GM12878 (cell line): Measurements from ENCODE around the gene SLC51A. TPM values are rescaled to one million over a fixed set of nuclear protein-coding genes. Genes with fewer than 3 reads are reported as not detected.

Experiments
- ATAC-seq: fragments of 200-7000 bp; cut with Tn5 transposase; 3 replicates; pipeline ENCODE4 v1.9.1; 2020; ENCODE audit warnings: mild to moderate bottlenecking, moderate library complexity
- BruUV-seq: library from RNA; stranded (reverse); fragments of 400-500 nt; replicated peaks from 2 replicates; lab custom pipeline; 2021; lab: Mats Ljungman, UMichigan
- CTCF ChIA-PET: fragments of 300-600 bp; sonication (Branson Sonifier 250); formaldehyde crosslinking; extraction: SDS; loops from one replicate; lab custom pipeline; 2021; ENCODE audit warnings: inconsistent platforms; lab: Yijun Ruan, JAX
- POLR2A ChIA-PET: fragments of 350-600 bp; formaldehyde crosslinking; extraction: SDS; loops from one replicate; lab custom pipeline; 2021; ENCODE audit warnings: inconsistent platforms; lab: Charles Lee
- RAD21 ChIA-PET: fragments of 300-600 bp; sonication (Branson Sonifier 250); formaldehyde crosslinking; loops from one replicate; lab custom pipeline; 2023; ENCODE audit warnings: antibody characterized with exemption; ENCODE audit not compliant: unreplicated experiment; lab: Charles Lee
- SMC1A ChIA-PET: fragments of 300-600 bp; sonication (Branson Sonifier 250); formaldehyde crosslinking; loops from one replicate; lab custom pipeline; 2023; ENCODE audit not compliant: unreplicated experiment, uncharacterized antibody; lab: Charles Lee
- DNase-seq: peaks from one replicate; pipeline ENCODE4 v3.0.0-alpha.2; 2011; ENCODE audit warnings: low read depth, low spot score
- FAIRE-seq: peaks from 3 replicates; lab custom pipeline; 2011; peaks lifted over from hg19 to GRCh38; lab: Jason Lieb, UNC
- H2AFZ ChIP-seq: 2 replicates; pipeline ENCODE4 v1.6.0; 2011; ENCODE audit warnings: low read depth, low read length, control low read depth; ENCODE audit not compliant: control insufficient read depth
- H3K27ac ChIP-seq: 2 replicates; pipeline ENCODE4 v1.5.1; 2011; ENCODE audit warnings: control low read depth; ENCODE audit not compliant: control insufficient read depth, insufficient read depth
- H3K27me3 ChIP-seq, 2 experiments: replicated peaks in 1 of 2; 2 replicates each; pipeline versions ENCODE4 v1.6.0 to v1.6.1; 2011; ENCODE audit warnings: low read length in 1 of 2; ENCODE audit not compliant: control insufficient read depth in 2 of 2, insufficient read depth in 2 of 2
- H3K36me3 ChIP-seq, 2 experiments: 2 replicates each; pipeline ENCODE4 v1.5.1; 2011; ENCODE audit warnings: low read length in 1 of 2; ENCODE audit not compliant: control insufficient read depth in 2 of 2, insufficient read depth in 2 of 2
- H3K4me1 ChIP-seq: 2 replicates; pipeline ENCODE4 v1.6.1; 2011; ENCODE audit warnings: mild to moderate bottlenecking, low read length, moderate library complexity, mixed read lengths; ENCODE audit not compliant: control insufficient read depth, insufficient read depth
- H3K4me2 ChIP-seq: 2 replicates; pipeline ENCODE4 v1.6.0; 2011; ENCODE audit warnings: control low read depth; ENCODE audit not compliant: control insufficient read depth, insufficient read depth
- H3K4me3 ChIP-seq: fragments of 200-600 bp; sonication (generic); 2 replicates; pipeline ENCODE4 v1.5.1; 2016
- H3K79me2 ChIP-seq: 2 replicates; pipeline ENCODE4 v1.6.0; 2011; ENCODE audit warnings: low read length; ENCODE audit not compliant: control insufficient read depth, insufficient read depth
- H3K9ac ChIP-seq: 2 replicates; pipeline ENCODE4 v1.8.0; 2011; ENCODE audit warnings: low read length, control low read depth, mixed read lengths; ENCODE audit not compliant: control insufficient read depth, insufficient read depth
- H3K9me3 ChIP-seq: replicated peaks from 3 replicates; pipeline ENCODE4 v1.5.1; 2011; ENCODE audit warnings: mild to moderate bottlenecking, low read length; ENCODE audit not compliant: control insufficient read depth, insufficient read depth
- H4K20me1 ChIP-seq: 2 replicates; pipeline ENCODE4 v1.6.0; 2011; ENCODE audit not compliant: control insufficient read depth, insufficient read depth
- BHLHE40 ChIP-seq, 2 experiments: fragments of 450-650 bp in 1 of 2; IDR thresholded peaks; 2 replicates each; pipeline ENCODE4 v1.6.1; 2011 to 2017; ENCODE audit warnings: low read depth in 2 of 2, borderline replicate concordance in 1 of 2, improper control_type of control experiment in 1 of 2, low read length in 1 of 2, mild to moderate bottlenecking in 1 of 2
- EZH2 ChIP-seq: IDR thresholded peaks from 2 replicates; pipeline ENCODE4 v1.6.1; 2012; ENCODE audit warnings: low read depth, mild to moderate bottlenecking, control low read depth, inconsistent platforms, low read length, borderline replicate concordance; ENCODE audit not compliant: control insufficient read depth
- FOXK2 ChIP-seq: fragments of 450-650 bp; IDR thresholded peaks from 2 replicates; pipeline ENCODE4 v1.6.1; 2017; ENCODE audit warnings: mild to moderate bottlenecking, moderate library complexity
- HDAC6 ChIP-seq: fragments of 200-600 bp; sonication (generic); IDR thresholded peaks from one replicate; pipeline ENCODE4 v1.8.0; 2017; ENCODE audit warnings: antibody characterized with exemption; ENCODE audit not compliant: unreplicated experiment
- JUNB ChIP-seq: IDR thresholded peaks from 2 replicates; pipeline ENCODE4 v1.6.1; 2016; ENCODE audit warnings: antibody characterized with exemption, mild to moderate bottlenecking
- MYB ChIP-seq: fragments of 150-350 bp; IDR thresholded peaks from 2 replicates; pipeline ENCODE4 v1.6.1; 2014; ENCODE audit warnings: mild to moderate bottlenecking, low read depth, low read length, borderline replicate concordance
- POU2F2 ChIP-seq: IDR thresholded peaks from 3 replicates; pipeline ENCODE4 v1.6.1; 2011; ENCODE audit warnings: low read depth, mild to moderate bottlenecking, low read length, borderline replicate concordance
- TBL1XR1 ChIP-seq: IDR thresholded peaks from 2 replicates; pipeline ENCODE4 v1.6.1; 2012; ENCODE audit warnings: low read depth, low read length, improper control_type of control experiment
- ZBED1 ChIP-seq: IDR thresholded peaks from 2 replicates; pipeline ENCODE4 v1.6.1; 2016; ENCODE audit warnings: borderline replicate concordance
- ZZZ3 ChIP-seq: IDR thresholded peaks from 2 replicates; pipeline ENCODE4 v1.6.1; 2011; ENCODE audit warnings: low read depth; ENCODE audit not compliant: control insufficient read depth, insufficient read length
- WGBS: methylation state at CpG from one replicate; pipeline ENCODE4 v1.1.6; 2016; ENCODE audit warnings: low lambda C conversion rate; ENCODE audit not compliant: insufficient replicate concordance, insufficient coverage; ENCODE audit errors: missing lambda C conversion rate; 5-methylcytosine and 5-hydroxymethylcytosine counted together
- in situ Hi-C: fragments of 300-500 bp; cut with MboI; formaldehyde crosslinking; loops from 9 replicates; pipeline ENCODE4 v1.14.3; 2018; ENCODE audit warnings: mixed read lengths
- intact Hi-C: fragments of 100-400 bp; cut with micrococcal nuclease; formaldehyde crosslinking; loops from one replicate; pipeline ENCODE4 v1.14.2; 2022; ENCODE audit not compliant: unreplicated experiment
- polyA plus RNA-seq, 11 experiments: library from polyadenylated mRNA; depleted of rRNA in 4 of 11; unstranded in 6 of 11; stranded (reverse) in 5 of 11; fragments of >200 nt; fragmentation: Nextera tagmentation in 4 of 11; fragmentation: Illumina TruSeq in 1 of 11; extraction: Ambion mirVana in 4 of 11; extraction: Trizol in 1 of 11; gene quantifications; 1 replicate in 1 of 11; 2 replicates in 10 of 11; pipeline versions ENCODE4 v1.2.1 to v1.2.3, GENCODE V29; 2011 to 2016; ENCODE audit warnings: inconsistent platforms in 2 of 11, missing spikeins in 2 of 11, low read depth in 1 of 11
- total RNA-seq, 4 experiments: library from RNA; depleted of rRNA in 3 of 4; stranded (reverse); fragments of >200 nt in 3 of 4; fragmentation: Illumina TruSeq in 1 of 4; extraction: Trizol in 1 of 4; gene quantifications; 2 replicates each; pipeline versions ENCODE4 v1.2.1 to v1.2.3, GENCODE V29; 2013 to 2021
- TF ChIP-seq, protein P1 (sequence below): fragments of 450-650 bp; IDR thresholded peaks from 2 replicates; pipeline ENCODE4 v1.6.1; 2017; ENCODE audit warnings: low read depth, mild to moderate bottlenecking, moderate library complexity
- TF ChIP-seq, protein P2 (sequence below): fragments of 450-650 bp; IDR thresholded peaks from 2 replicates; pipeline ENCODE4 v1.6.1; 2017; ENCODE audit warnings: mild to moderate bottlenecking, moderate library complexity
- TF ChIP-seq, protein P3 (sequence below): fragments of 450-650 bp; IDR thresholded peaks from 2 replicates; pipeline ENCODE4 v1.6.1; 2017; ENCODE audit warnings: antibody characterized with exemption, mild to moderate bottlenecking, moderate library complexity

SLC51A gene
- total and polyA plus RNA-seq, 10 of the 15 experiments (the other 5 are each of a cell fraction or from before 2014, with no cell fraction given): 0.99 to 3.9 (median 2.2) TPM; not detected in 6

DNA sequence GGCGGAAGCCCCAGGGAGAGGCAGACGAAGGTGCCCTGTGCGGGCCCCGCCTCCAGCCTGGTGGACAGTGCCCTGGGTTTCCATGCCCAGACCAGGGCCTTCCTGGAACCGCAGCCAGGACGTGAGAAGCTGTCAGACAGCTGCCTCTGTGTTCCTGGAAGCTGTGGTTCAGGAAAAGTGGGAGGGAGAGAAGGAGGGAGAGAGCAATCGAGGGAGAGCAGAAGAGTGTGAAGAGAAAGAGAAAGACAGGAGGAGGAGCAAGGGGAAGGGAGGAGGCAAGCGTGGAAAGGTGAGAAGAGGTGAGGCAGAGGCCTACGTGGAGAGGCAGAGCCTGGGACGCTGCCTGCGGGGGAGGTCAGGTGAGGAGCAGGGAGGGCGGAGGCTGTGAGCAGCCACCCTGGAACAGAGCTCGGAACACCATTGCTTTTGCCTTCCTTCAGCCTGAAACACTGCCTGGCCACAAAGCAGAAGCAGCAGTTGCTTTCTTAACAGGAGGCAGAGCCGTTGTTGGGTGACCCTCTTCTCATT, 23.7 kb upstream of the SLC51A start:
- Histone ChIP-seq H3K27me3 (no peaks in the 10 kb centered on the region), H3K36me3 (no peaks in the 10 kb centered on the region), H3K27ac (peak overlapping the region; percentile 83), H4K20me1 (no peaks in the 10 kb centered on the region), H3K4me3 (peak overlapping the region; percentile 53; the same call in 1 of the 2 replicates), H3K4me1 (peaks cover 50% of the 10 kb centered on the region), H2AFZ (peak overlapping the region; percentile 61), H3K4me2 (peak overlapping the region; percentile 67), H3K9me3 (no peaks in the 10 kb centered on the region), H3K79me2 (no peaks in the 10 kb centered on the region; the same call in 1 of the 2 replicates), H3K9ac (peak overlapping the region; percentile 66)
- ChIA-PET SMC1A (interaction anchor here (0.5 to 9.7 kb wide), 15 partner anchors 11 to 321 kb away, joined by 3 to 151 read pairs (median 5); no protein-coding TSS in a partner anchor), RAD21 (interaction anchor here (0.5 to 6.5 kb wide), 18 partner anchors 9 to 297 kb away, joined by 3 to 113 read pairs (median 6); no protein-coding TSS in a partner anchor), POLR2A (interaction anchor here (0.5 to 6.1 kb wide), 11 partner anchors 12 to 217 kb away, joined by 3 to 61 read pairs (median 5); no protein-coding TSS in a partner anchor), CTCF (interaction anchor here (0.8 to 6.6 kb wide), 8 partner anchors 12 to 171 kb away, joined by 3 to 121 read pairs (median 5); no protein-coding TSS in a partner anchor)
- in situ Hi-C loops: loop anchor here (5.0 kb wide), 1 partner anchor 115 kb away; no protein-coding TSS in a partner anchor
- ATAC-seq (peak; percentile 64), FAIRE-seq (peak; percentile 88), DNase-seq (no peak)
- 2% methylated on average over 14 of the region's 14 CpGs for WGBS
- BruUV-seq: no TSS peak
- intact Hi-C loops: loop anchor here (1.0 to 10.0 kb wide), 3 partner anchors 9 to 288 kb away; partner anchors contain the start of gene TNK2
- TF ChIP-seq FOXK2 (peak; percentile 19; the same call in 1 of the 2 replicates), TBL1XR1 (no peak), BHLHE40 (IDR thresholded peaks at IDR 0.05; ENCODE audit: borderline replicate concordance in 1 of 2, low read depth in 2 of 2, low read length in 1 of 2) (peak in 1 of 2 experiments; percentile 66; a peak in 2 of 4 replicates), MYB (no peak), HDAC6 (no peak), POU2F2 (no peak; the same call in 2 of the 3 replicates), JUNB (no peak), ZBED1 (no peak), ZZZ3 (no peak), EZH2 (no peak)
- TF ChIP-seq, protein P1, sequence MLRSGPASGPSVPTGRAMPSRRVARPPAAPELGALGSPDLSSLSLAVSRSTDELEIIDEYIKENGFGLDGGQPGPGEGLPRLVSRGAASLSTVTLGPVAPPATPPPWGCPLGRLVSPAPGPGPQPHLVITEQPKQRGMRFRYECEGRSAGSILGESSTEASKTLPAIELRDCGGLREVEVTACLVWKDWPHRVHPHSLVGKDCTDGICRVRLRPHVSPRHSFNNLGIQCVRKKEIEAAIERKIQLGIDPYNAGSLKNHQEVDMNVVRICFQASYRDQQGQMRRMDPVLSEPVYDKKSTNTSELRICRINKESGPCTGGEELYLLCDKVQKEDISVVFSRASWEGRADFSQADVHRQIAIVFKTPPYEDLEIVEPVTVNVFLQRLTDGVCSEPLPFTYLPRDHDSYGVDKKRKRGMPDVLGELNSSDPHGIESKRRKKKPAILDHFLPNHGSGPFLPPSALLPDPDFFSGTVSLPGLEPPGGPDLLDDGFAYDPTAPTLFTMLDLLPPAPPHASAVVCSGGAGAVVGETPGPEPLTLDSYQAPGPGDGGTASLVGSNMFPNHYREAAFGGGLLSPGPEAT: peak; percentile 92
- TF ChIP-seq, protein P2, sequence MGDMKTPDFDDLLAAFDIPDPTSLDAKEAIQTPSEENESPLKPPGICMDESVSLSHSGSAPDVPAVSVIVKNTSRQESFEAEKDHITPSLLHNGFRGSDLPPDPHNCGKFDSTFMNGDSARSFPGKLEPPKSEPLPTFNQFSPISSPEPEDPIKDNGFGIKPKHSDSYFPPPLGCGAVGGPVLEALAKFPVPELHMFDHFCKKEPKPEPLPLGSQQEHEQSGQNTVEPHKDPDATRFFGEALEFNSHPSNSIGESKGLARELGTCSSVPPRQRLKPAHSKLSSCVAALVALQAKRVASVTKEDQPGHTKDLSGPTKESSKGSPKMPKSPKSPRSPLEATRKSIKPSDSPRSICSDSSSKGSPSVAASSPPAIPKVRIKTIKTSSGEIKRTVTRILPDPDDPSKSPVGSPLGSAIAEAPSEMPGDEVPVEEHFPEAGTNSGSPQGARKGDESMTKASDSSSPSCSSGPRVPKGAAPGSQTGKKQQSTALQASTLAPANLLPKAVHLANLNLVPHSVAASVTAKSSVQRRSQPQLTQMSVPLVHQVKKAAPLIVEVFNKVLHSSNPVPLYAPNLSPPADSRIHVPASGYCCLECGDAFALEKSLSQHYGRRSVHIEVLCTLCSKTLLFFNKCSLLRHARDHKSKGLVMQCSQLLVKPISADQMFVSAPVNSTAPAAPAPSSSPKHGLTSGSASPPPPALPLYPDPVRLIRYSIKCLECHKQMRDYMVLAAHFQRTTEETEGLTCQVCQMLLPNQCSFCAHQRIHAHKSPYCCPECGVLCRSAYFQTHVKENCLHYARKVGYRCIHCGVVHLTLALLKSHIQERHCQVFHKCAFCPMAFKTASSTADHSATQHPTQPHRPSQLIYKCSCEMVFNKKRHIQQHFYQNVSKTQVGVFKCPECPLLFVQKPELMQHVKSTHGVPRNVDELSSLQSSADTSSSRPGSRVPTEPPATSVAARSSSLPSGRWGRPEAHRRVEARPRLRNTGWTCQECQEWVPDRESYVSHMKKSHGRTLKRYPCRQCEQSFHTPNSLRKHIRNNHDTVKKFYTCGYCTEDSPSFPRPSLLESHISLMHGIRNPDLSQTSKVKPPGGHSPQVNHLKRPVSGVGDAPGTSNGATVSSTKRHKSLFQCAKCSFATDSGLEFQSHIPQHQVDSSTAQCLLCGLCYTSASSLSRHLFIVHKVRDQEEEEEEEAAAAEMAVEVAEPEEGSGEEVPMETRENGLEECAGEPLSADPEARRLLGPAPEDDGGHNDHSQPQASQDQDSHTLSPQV: 0 out of 2 replicates have a peak, but pooled peaks have one; percentile 55
- TF ChIP-seq, protein P3, sequence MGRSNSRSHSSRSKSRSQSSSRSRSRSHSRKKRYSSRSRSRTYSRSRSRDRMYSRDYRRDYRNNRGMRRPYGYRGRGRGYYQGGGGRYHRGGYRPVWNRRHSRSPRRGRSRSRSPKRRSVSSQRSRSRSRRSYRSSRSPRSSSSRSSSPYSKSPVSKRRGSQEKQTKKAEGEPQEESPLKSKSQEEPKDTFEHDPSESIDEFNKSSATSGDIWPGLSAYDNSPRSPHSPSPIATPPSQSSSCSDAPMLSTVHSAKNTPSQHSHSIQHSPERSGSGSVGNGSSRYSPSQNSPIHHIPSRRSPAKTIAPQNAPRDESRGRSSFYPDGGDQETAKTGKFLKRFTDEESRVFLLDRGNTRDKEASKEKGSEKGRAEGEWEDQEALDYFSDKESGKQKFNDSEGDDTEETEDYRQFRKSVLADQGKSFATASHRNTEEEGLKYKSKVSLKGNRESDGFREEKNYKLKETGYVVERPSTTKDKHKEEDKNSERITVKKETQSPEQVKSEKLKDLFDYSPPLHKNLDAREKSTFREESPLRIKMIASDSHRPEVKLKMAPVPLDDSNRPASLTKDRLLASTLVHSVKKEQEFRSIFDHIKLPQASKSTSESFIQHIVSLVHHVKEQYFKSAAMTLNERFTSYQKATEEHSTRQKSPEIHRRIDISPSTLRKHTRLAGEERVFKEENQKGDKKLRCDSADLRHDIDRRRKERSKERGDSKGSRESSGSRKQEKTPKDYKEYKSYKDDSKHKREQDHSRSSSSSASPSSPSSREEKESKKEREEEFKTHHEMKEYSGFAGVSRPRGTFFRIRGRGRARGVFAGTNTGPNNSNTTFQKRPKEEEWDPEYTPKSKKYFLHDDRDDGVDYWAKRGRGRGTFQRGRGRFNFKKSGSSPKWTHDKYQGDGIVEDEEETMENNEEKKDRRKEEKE: no peak
